GM12864 (cell line): ENCODE results near the gene NUTF2.
"Not testable (repeated sequence)": the region's sequence is repeated elsewhere in the genome, so short reads cannot be mapped to it uniquely, and the experiment has no call there.

Experiments
- DNase-seq: peaks from one replicate; pipeline ENCODE4 v3.0.0-alpha.2; 2011; ENCODE audit warnings: low read depth
- H3K4me3 ChIP-seq: 2 replicates; pipeline ENCODE4 v1.5.1; 2011; ENCODE audit warnings: mild to moderate bottlenecking, low read depth, low read length, control low read depth
- TF ChIP-seq, protein P1 (sequence below): IDR thresholded peaks from 2 replicates; pipeline ENCODE4 v1.5.1; 2011; ENCODE audit warnings: low read depth, mild to moderate bottlenecking, moderate library complexity, low read length, control low read depth, inconsistent platforms; ENCODE audit errors: missing control alignments

NUTF2 gene

DNA sequence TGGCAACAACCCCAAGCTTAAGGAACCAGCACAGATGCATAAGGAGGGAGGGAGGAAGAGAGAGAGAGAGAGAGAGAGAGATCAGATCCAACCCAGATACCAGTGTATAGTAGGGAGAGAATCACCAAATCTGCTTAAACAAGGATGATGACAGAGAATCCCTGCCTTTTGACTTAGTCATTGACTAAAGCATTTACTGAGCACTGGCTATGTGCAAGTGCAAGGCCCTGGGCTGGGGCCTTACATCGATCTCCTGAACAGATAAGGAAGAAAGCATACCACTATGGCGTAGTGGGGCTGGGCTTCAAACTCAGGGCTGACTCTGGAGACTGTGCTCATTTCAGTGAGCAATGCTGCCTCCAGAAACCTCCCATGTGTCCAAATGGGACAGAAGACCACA is 24.2 kb upstream of the NUTF2 start:
- no peak overlapping the region for H3K4me3 ChIP-seq
- DNase-seq = no peak
- TF ChIP-seq, protein P1, sequence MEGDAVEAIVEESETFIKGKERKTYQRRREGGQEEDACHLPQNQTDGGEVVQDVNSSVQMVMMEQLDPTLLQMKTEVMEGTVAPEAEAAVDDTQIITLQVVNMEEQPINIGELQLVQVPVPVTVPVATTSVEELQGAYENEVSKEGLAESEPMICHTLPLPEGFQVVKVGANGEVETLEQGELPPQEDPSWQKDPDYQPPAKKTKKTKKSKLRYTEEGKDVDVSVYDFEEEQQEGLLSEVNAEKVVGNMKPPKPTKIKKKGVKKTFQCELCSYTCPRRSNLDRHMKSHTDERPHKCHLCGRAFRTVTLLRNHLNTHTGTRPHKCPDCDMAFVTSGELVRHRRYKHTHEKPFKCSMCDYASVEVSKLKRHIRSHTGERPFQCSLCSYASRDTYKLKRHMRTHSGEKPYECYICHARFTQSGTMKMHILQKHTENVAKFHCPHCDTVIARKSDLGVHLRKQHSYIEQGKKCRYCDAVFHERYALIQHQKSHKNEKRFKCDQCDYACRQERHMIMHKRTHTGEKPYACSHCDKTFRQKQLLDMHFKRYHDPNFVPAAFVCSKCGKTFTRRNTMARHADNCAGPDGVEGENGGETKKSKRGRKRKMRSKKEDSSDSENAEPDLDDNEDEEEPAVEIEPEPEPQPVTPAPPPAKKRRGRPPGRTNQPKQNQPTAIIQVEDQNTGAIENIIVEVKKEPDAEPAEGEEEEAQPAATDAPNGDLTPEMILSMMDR = no peak

DNA sequence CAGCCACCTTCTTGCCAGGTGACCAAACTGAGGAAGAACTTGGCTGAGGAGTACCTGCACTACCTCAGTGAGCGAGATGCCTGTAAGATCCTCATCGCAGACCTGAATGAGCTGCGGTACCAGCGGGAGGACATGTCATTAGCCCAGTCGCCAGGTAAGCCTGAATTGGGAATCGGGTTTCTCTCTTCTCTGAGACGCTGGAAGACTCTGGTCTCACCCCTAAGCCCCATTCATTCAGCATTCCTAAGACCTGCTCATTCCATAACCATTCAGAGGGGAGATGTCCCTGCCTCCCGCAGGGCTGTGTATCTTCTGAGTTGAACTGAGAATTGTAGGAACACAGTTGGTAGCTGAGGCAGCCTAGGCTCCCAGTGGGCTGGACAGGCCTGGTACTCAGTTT is 21.6 kb upstream of the NUTF2 start:
- H3K4me3 ChIP-seq = no peak overlapping the region
- TF ChIP-seq, protein P1 = no peak
- DNase-seq = no peak

- TF ChIP-seq, protein P1 = no peak
These were observed 20.8 kb upstream of the NUTF2 start for GRCh38 chr16:67825906-67826305.

DNA sequence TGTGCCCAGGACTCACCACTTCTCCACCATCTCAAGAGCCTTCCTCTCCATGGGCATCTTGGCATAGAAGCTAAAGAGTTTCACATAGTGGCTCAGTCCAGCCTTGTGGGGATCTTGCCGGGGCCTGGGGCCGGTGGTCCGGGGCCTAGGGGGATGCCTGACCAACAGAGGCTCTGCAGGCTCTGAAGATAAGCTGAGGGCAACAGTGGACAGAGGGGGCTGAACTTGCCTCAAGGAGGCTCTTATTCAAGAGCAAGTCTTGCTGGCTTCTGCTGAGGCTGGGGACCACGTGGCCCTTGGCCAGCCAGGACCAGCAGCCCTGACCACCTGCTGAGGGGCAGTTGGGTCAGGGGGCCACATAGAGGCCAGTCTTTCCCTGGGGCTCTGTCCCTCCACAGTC is 18.1 kb upstream of the NUTF2 start:
- H3K4me3 ChIP-seq = no peak overlapping the region
- TF ChIP-seq, protein P1 = no peak
- DNase-seq = no peak

More at GRCh38 chr16:67825906-67826305, 20.8 kb upstream of the NUTF2 start:
- no peak overlapping the region for H3K4me3 ChIP-seq
- DNase-seq = no peak

- DNase-seq = no peak
- TF ChIP-seq, protein P1 = no peak
- H3K4me3 ChIP-seq = peak overlapping the region; percentile 67
These were observed 13.7 kb upstream of the NUTF2 start for GRCh38 chr16:67833030-67833414.

GRCh38 chr16:67833415-67834241 is 13.1 kb upstream of the NUTF2 start:
- TF ChIP-seq, protein P1 = no peak
- DNase-seq = peak; percentile 68
- H3K4me3 ChIP-seq = peak overlapping the region; percentile 67

DNA sequence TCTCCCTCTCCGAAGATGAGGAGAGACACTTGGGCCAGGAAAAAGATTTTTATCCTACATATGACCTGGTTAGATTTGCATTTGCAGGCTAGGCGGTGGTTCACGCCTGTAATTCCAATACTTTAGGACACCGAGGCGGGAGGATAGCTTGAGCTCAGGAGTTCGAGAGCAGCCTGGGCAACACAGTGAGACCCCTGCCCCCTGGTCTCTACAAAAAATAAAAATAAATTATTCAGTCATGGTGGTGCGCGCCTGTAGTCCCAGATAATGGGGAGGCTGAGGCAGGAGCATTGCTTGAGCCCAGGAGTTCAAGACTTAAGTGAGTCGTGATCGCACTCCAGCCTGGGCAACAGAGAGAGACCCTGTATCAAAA is 12.5 kb upstream of the NUTF2 start:
- H3K4me3 ChIP-seq = peak overlapping the region; percentile 67; the same call in 1 of the 2 replicates
- TF ChIP-seq, protein P1 = no peak
- DNase-seq = no peak

DNA sequence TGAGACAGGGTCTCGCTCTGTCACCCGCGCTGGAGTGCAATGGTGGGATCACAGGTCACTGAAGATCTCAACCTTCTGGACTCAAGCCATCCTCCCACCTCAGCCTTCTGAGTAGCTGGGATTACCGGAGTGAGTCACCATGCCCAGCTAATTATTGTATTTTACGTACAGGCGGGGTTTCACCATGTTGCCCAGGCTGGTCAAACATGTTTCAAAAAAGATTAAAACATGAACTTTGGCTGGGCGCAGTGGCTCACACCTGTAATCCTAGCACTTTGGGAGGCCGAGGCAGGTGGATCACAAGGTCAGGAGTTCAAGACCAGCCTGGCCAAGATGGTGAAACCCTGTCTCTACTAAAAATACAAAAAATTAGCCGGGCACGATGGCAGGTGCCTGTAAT is 9.5 kb upstream of the NUTF2 start:
- not testable (repeated sequence) for H3K4me3 ChIP-seq, DNase-seq
